GM12878 (cell line): ENCODE measurements around the gene STX7. TPM values are rescaled to one million over a fixed set of nuclear protein-coding genes. Genes with fewer than 3 reads are reported as not detected.

Experiments
- ATAC-seq: fragments of 200-7000 bp; cut with Tn5 transposase; 3 replicates; pipeline ENCODE4 v1.9.1; 2020; ENCODE audit warnings: mild to moderate bottlenecking, moderate library complexity
- BruUV-seq: library from RNA; stranded (reverse); fragments of 400-500 nt; replicated peaks from 2 replicates; lab custom pipeline; 2021; lab: Mats Ljungman, UMichigan
- CTCF ChIA-PET: fragments of 300-600 bp; sonication (Branson Sonifier 250); formaldehyde crosslinking; extraction: SDS; loops from one replicate; lab custom pipeline; 2021; ENCODE audit warnings: inconsistent platforms; lab: Yijun Ruan, JAX
- POLR2A ChIA-PET: fragments of 350-600 bp; formaldehyde crosslinking; extraction: SDS; loops from one replicate; lab custom pipeline; 2021; ENCODE audit warnings: inconsistent platforms; lab: Charles Lee
- RAD21 ChIA-PET: fragments of 300-600 bp; sonication (Branson Sonifier 250); formaldehyde crosslinking; loops from one replicate; lab custom pipeline; 2023; ENCODE audit warnings: antibody characterized with exemption; ENCODE audit not compliant: unreplicated experiment; lab: Charles Lee
- SMC1A ChIA-PET: fragments of 300-600 bp; sonication (Branson Sonifier 250); formaldehyde crosslinking; loops from one replicate; lab custom pipeline; 2023; ENCODE audit not compliant: unreplicated experiment, uncharacterized antibody; lab: Charles Lee
- DNase-seq: peaks from one replicate; pipeline ENCODE4 v3.0.0-alpha.2; 2011; ENCODE audit warnings: low read depth, low spot score
- FAIRE-seq: peaks from 3 replicates; lab custom pipeline; 2011; peaks lifted over from hg19 to GRCh38; lab: Jason Lieb, UNC
- H2AFZ ChIP-seq: 2 replicates; pipeline ENCODE4 v1.6.0; 2011; ENCODE audit warnings: low read depth, low read length, control low read depth; ENCODE audit not compliant: control insufficient read depth
- H3K27ac ChIP-seq: 2 replicates; pipeline ENCODE4 v1.5.1; 2011; ENCODE audit warnings: control low read depth; ENCODE audit not compliant: control insufficient read depth, insufficient read depth
- H3K27me3 ChIP-seq, 2 experiments: replicated peaks in 1 of 2; 2 replicates each; pipeline versions ENCODE4 v1.6.0 to v1.6.1; 2011; ENCODE audit warnings: low read length in 1 of 2; ENCODE audit not compliant: control insufficient read depth in 2 of 2, insufficient read depth in 2 of 2
- H3K36me3 ChIP-seq, 2 experiments: 2 replicates each; pipeline ENCODE4 v1.5.1; 2011; ENCODE audit warnings: low read length in 1 of 2; ENCODE audit not compliant: control insufficient read depth in 2 of 2, insufficient read depth in 2 of 2
- H3K4me1 ChIP-seq: 2 replicates; pipeline ENCODE4 v1.6.1; 2011; ENCODE audit warnings: mild to moderate bottlenecking, low read length, moderate library complexity, mixed read lengths; ENCODE audit not compliant: control insufficient read depth, insufficient read depth
- H3K4me2 ChIP-seq: 2 replicates; pipeline ENCODE4 v1.6.0; 2011; ENCODE audit warnings: control low read depth; ENCODE audit not compliant: control insufficient read depth, insufficient read depth
- H3K4me3 ChIP-seq: fragments of 200-600 bp; sonication (generic); 2 replicates; pipeline ENCODE4 v1.5.1; 2016
- H3K79me2 ChIP-seq: 2 replicates; pipeline ENCODE4 v1.6.0; 2011; ENCODE audit warnings: low read length; ENCODE audit not compliant: control insufficient read depth, insufficient read depth
- H3K9ac ChIP-seq: 2 replicates; pipeline ENCODE4 v1.8.0; 2011; ENCODE audit warnings: low read length, control low read depth, mixed read lengths; ENCODE audit not compliant: control insufficient read depth, insufficient read depth
- H3K9me3 ChIP-seq: replicated peaks from 3 replicates; pipeline ENCODE4 v1.5.1; 2011; ENCODE audit warnings: mild to moderate bottlenecking, low read length; ENCODE audit not compliant: control insufficient read depth, insufficient read depth
- H4K20me1 ChIP-seq: 2 replicates; pipeline ENCODE4 v1.6.0; 2011; ENCODE audit not compliant: control insufficient read depth, insufficient read depth
- CHD1 ChIP-seq: IDR thresholded peaks from 2 replicates; pipeline ENCODE4 v1.6.1; 2012; ENCODE audit warnings: low read depth, low read length, improper control_type of control experiment
- IRF4 ChIP-seq: IDR thresholded peaks from 2 replicates; pipeline ENCODE4 v1.6.1; 2011; ENCODE audit warnings: low read depth, low read length
- MLLT1 ChIP-seq: fragments of 450-650 bp; IDR thresholded peaks from 2 replicates; pipeline ENCODE4 v1.6.1; 2016; ENCODE audit warnings: mild to moderate bottlenecking
- PAX5 ChIP-seq: IDR thresholded peaks from 2 replicates; pipeline ENCODE4 v1.6.1; 2011; ENCODE audit warnings: low read depth, low read length, borderline replicate concordance
- RUNX3 ChIP-seq: IDR thresholded peaks from 2 replicates; pipeline ENCODE4 v1.6.1; 2012; ENCODE audit warnings: low read length, inconsistent platforms
- SMARCA5 ChIP-seq: fragments of 450-650 bp; IDR thresholded peaks from 2 replicates; pipeline ENCODE4 v1.6.1; 2017; ENCODE audit warnings: mild to moderate bottlenecking
- WGBS: methylation state at CpG from one replicate; pipeline ENCODE4 v1.1.6; 2016; ENCODE audit warnings: low lambda C conversion rate; ENCODE audit not compliant: insufficient replicate concordance, insufficient coverage; ENCODE audit errors: missing lambda C conversion rate; 5-methylcytosine and 5-hydroxymethylcytosine counted together
- in situ Hi-C: fragments of 300-500 bp; cut with MboI; formaldehyde crosslinking; loops from 9 replicates; pipeline ENCODE4 v1.14.3; 2018; ENCODE audit warnings: mixed read lengths
- intact Hi-C: fragments of 100-400 bp; cut with micrococcal nuclease; formaldehyde crosslinking; loops from one replicate; pipeline ENCODE4 v1.14.2; 2022; ENCODE audit not compliant: unreplicated experiment
- polyA plus RNA-seq, 11 experiments: library from polyadenylated mRNA; depleted of rRNA in 4 of 11; unstranded in 6 of 11; stranded (reverse) in 5 of 11; fragments of >200 nt; fragmentation: Nextera tagmentation in 4 of 11; fragmentation: Illumina TruSeq in 1 of 11; extraction: Ambion mirVana in 4 of 11; extraction: Trizol in 1 of 11; gene quantifications; 1 replicate in 1 of 11; 2 replicates in 10 of 11; pipeline versions ENCODE4 v1.2.1 to v1.2.3, GENCODE V29; 2011 to 2016; ENCODE audit warnings: inconsistent platforms in 2 of 11, missing spikeins in 2 of 11, low read depth in 1 of 11
- total RNA-seq, 4 experiments: library from RNA; depleted of rRNA in 3 of 4; stranded (reverse); fragments of >200 nt in 3 of 4; fragmentation: Illumina TruSeq in 1 of 4; extraction: Trizol in 1 of 4; gene quantifications; 2 replicates each; pipeline versions ENCODE4 v1.2.1 to v1.2.3, GENCODE V29; 2013 to 2021
- TF ChIP-seq, protein P1 (sequence below): fragments of 450-650 bp; IDR thresholded peaks from 2 replicates; pipeline ENCODE4 v1.6.1; 2017; ENCODE audit warnings: borderline replicate concordance
- TF ChIP-seq, protein P2 (sequence below): fragments of 150-350 bp; IDR thresholded peaks from 2 replicates; pipeline ENCODE4 v1.6.1; 2014; ENCODE audit warnings: mild to moderate bottlenecking, low read depth, low read length

Gene STX7
- total and polyA plus RNA-seq, 10 of the 15 experiments (the other 5 are each of a cell fraction or from before 2014, with no cell fraction given) = 26.5 to 75.5 (median 51.3) TPM

- 0 out of 2 replicates have a peak overlapping the region, but pooled peaks have one; percentile 2 for H3K4me2 ChIP-seq
- ChIA-PET CTCF (no interaction called here), SMC1A (interaction anchor here (2.2 kb wide), 1 partner anchor 8 kb away, joined by 4 read pairs; no protein-coding TSS in a partner anchor), POLR2A (no interaction called here), RAD21 (no interaction called here)
- no TSS peak for BruUV-seq
- FAIRE-seq = no peak
- H3K9ac ChIP-seq = no peak overlapping the region; the same call in 1 of the 2 replicates
- no peak overlapping the region for H2AFZ ChIP-seq
- no peak for ATAC-seq
- intact Hi-C loops = no loop called here
- H3K27me3 ChIP-seq = no peaks in the 10 kb centered on the region
- H3K27ac ChIP-seq = peak overlapping the region; percentile 0; the same call in 1 of the 2 replicates
- 71% methylated on average over 5 of the region's 5 CpGs for WGBS
- H3K79me2 ChIP-seq = peaks cover 86% of the 10 kb centered on the region
- in situ Hi-C loops = no loop called here
- DNase-seq = no peak
- H4K20me1 ChIP-seq = no peaks in the 10 kb centered on the region
- H3K4me1 ChIP-seq = peaks cover 34% of the 10 kb centered on the region
- peaks cover 3 to 29% of the 10 kb centered on the region in 2 experiments for H3K36me3 ChIP-seq
- no peaks in the 10 kb centered on the region for H3K9me3 ChIP-seq
- TF ChIP-seq PAX5 (no peak), MLLT1 (no peak), RUNX3 (no peak), CHD1 (no peak), IRF4 (no peak), SMARCA5 (no peak)
- TF ChIP-seq, protein P1, sequence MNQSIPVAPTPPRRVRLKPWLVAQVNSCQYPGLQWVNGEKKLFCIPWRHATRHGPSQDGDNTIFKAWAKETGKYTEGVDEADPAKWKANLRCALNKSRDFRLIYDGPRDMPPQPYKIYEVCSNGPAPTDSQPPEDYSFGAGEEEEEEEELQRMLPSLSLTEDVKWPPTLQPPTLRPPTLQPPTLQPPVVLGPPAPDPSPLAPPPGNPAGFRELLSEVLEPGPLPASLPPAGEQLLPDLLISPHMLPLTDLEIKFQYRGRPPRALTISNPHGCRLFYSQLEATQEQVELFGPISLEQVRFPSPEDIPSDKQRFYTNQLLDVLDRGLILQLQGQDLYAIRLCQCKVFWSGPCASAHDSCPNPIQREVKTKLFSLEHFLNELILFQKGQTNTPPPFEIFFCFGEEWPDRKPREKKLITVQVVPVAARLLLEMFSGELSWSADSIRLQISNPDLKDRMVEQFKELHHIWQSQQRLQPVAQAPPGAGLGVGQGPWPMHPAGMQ = no peak
- TF ChIP-seq, protein P2, sequence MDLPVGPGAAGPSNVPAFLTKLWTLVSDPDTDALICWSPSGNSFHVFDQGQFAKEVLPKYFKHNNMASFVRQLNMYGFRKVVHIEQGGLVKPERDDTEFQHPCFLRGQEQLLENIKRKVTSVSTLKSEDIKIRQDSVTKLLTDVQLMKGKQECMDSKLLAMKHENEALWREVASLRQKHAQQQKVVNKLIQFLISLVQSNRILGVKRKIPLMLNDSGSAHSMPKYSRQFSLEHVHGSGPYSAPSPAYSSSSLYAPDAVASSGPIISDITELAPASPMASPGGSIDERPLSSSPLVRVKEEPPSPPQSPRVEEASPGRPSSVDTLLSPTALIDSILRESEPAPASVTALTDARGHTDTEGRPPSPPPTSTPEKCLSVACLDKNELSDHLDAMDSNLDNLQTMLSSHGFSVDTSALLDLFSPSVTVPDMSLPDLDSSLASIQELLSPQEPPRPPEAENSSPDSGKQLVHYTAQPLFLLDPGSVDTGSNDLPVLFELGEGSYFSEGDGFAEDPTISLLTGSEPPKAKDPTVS = no peak
- peak overlapping the region; percentile 51; the same call in 1 of the 2 replicates for H3K4me3 ChIP-seq
These were observed 8.2 kb downstream of the STX7 start for GRCh38 chr6:132504757-132505156.
